ENCODE results near the gene KCNQ2.

KCNQ2 gene

DNA sequence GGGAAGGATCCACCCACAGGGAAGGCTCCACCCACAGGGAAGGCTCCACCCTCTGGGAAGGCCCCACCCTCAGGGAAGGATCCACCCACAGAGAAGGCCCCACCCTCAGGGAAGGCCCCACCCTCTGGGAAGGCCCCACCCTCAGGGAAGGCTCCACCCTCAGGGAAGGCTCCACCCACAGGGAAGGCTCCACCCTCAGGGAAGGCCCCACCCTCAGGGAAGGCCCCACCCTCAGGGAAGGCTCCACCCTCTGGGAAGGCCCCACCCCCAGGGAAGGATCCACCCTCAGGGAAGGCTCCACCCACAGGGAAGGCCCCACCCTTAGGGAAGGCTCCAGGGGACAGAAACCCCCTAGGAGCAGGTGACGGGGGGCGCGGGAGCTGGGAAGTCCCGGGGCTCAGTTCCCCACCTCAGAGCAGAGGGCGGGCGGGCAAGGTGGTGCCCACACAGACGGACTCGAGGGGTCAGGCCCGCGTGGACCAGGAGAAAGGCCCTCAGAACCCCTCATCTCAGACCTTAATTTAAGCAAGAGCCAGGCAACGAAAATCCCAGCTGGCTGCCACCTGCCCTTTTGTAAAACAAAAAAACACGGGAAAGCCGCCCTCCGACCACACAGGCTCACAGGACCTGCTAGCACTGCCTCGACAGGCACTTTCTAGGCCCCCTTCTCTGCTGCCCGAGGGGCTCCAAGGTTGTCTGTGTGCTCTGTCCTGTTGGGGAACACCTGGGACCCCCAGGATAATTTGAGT, 39.7 kb downstream of the KCNQ2 start:
- DNase-seq, result peak in 1 of 2 experiments; percentile 61

- DNase-seq, result no peak
Measured at GRCh38 chr20:63431944-63432343, 40.5 kb downstream of the KCNQ2 start.

- DNase-seq, result no peak
Measured at GRCh38 chr20:63430891-63431290, 41.6 kb downstream of the KCNQ2 start.

DNA sequence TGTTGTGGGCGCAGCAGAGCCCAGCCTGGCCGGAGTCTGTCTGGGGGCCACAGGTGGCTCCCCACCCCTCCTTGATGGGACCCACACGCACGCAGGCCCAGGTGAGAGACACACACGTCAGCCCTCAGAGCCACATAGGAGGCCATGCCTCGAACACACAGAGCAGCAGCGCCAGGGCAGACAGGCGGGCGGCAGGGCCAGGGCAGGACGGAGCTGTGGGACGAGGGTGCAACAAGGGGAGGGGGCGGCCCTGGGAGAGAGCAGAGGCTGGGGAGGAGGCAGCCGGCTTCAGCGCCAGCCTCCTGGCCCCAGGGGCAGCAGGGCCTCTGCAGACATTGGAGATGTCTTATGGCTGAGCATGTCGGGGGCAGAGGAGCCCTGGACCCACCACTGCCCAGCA, 42.5 kb downstream of the KCNQ2 start:
- DNase-seq, result no peak

- no peak for DNase-seq
Measured at GRCh38 chr20:63428906-63429575, 43.4 kb downstream of the KCNQ2 start.

GRCh38 chr20:63427724-63428330, 44.6 kb downstream of the KCNQ2 start:
- DNase-seq, result no peak

GRCh38 chr20:63427206-63427605, 45.2 kb downstream of the KCNQ2 start:
- DNase-seq, result no peak

GRCh38 chr20:63425846-63426485, 46.5 kb downstream of the KCNQ2 start:
- peak in 1 of 2 experiments; percentile 58 for DNase-seq

DNA sequence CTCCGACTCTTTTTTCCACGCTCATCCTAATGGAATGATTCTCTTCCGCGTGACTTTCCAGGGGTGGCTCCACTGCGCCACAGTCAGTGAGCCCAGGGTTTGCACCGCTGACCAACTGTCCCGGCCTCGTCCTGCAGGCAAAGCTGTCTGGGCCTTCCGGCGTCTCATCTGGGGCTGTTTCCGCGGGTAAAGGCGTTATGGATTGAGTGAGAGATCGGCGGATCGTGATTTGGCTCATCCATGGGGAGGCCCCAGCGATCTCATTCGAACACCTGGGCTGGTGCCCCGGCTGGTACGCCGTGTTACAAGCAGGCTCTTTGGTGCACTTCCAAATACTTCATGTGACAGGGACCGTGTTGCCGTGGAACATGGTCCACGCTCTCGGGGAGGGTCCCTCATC, 47.8 kb downstream of the KCNQ2 start:
- DNase-seq, result no peak

DNA sequence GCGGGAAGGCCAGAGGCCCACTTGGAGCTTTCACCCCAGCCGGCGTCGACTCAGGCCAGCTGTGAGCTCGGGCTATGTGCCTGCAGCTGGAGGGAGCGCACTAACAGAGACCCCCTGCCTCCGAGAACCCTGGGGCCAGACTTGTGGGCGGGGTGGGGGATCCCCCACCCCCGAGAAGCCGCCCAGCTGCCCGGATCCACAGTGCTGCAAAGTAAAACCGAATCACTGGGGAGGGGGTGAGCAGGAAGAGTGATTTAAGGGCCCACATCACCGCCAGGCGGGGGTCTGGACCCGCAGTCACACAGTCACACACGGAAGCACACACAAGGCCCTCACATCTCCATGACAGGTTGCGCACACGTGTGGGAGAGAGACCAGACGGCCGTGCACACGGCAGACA, 48.7 kb downstream of the KCNQ2 start:
- no peak for DNase-seq

GRCh38 chr20:63422653-63423052, 49.8 kb downstream of the KCNQ2 start:
- no peak for DNase-seq

DNA sequence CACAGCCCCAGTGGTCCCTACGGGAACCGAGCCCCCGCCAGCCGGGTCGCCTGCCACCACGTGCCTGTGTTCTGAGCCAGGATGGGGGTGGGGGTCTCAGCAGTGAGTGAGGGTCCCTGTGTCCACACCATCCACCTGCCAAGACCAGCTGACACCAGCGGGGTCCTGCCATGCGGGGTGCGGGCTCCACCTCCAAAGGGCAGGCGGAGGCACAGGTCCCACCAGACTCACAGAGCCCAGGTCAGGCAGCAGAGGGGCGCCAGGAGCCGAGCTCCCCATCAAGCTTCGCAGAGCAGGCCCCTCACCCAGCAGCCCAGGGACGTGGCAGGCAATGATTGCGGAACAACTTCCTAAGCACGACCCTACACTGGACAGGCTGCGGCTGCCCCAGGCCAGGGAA, 50.5 kb downstream of the KCNQ2 start:
- DNase-seq, result no peak

DNA sequence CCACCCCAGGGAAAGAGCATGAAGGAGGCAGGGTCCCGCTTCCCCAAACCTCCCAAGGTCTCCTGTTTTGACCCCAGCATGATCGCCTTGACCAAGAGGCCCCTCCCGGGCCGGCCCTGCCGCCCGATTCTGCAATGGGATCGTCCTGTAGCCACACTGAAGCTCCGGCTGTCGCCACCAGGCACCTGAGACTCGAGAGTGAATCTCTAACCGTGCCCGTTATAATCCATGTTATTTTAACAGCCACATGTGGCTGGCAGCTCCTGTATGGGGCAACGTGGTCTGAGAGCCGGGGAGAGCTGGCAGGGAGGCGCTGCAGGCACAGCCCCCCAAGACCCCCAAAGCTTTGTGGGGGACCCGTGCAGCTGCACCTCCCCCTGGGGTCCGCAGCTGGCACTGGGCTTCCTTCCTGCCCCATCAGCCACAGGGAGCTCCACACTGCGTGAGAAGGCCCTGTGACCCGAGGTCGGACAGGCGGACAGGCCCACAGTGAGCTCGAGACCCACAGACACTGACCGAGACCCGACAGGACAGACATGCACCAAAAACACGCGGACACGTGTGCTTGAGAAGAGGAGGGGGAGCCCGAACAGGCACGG, 51.3 kb downstream of the KCNQ2 start:
- no peak for DNase-seq

DNA sequence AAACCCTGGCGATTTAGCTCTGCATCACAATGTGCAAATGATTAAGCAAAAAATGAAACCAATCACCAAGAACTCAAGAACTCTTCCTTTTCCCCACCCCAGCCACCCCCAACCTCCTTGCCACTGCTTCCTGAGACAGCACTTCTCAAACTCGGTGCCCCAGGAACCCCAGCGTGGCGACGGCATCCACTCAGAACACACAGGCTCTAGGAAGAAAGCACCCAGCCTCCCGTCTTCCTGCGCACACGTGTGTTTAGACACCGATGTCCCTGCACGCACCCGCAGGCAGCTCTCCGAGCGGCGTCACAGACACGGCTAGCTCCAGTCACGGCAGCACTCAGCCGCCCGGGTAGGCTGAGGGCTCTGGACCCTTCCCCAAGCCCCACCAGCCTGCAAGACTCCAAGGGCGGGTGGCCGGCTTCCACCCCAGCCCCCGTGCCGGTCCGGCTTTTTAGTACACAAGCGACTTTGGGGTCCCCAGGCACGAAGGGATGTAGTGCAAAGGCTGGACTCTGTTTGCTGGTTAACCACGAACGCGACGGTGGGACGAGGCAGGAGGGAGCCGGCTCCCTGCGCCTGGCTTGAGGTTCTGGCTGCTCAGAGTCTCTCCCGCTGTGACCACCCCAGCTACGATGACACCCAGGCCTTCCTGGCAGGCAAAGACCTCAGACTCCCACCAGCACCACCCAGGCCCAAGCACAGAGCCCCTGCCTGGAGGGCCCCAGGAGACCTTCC, 51.9 kb downstream of the KCNQ2 start:
- peak in 1 of 2 experiments; percentile 59 for DNase-seq

DNA sequence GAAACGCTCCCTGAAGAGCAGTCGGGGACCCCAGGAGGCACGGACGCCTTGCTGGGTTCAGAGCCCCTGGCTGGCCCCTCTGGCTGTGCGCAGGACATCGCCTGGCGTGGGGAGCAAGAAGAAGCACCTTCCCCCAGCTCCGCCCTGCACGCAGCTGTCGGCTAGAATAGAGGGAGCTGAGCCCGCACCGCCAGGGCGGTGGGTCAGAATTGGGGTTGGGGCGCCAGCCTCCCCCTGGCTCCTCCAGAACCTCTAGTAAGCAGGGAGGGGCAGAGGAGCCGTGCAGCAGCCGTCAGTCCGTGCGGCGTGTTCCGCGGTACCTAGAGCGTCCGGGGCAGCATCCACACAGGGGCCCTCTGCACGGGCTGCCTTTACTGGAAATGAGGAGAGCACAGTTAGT, 53.2 kb downstream of the KCNQ2 start:
- DNase-seq, result no peak

DNA sequence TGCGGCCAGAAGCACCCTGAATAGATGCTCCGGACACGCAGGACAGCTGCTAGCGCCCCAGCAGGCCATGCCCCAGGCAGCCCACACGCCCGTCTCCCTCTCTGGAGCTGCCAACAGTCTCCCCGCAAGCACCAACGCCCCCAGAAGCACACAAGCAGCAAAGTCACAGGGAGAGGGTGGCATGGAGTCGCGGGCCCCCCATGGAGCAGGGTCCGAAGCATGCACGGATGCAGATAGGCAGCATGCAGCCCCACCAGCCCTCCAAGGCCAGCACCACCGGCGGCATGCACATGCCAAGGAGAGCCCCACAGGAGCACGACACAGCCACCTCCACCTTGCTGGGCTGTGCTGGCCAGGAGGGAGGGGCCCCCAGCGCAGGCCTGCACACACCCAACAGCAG, 53.8 kb downstream of the KCNQ2 start:
- DNase-seq, result no peak

GRCh38 chr20:63417738-63418120, 54.7 kb downstream of the KCNQ2 start:
- no peak for DNase-seq

DNA sequence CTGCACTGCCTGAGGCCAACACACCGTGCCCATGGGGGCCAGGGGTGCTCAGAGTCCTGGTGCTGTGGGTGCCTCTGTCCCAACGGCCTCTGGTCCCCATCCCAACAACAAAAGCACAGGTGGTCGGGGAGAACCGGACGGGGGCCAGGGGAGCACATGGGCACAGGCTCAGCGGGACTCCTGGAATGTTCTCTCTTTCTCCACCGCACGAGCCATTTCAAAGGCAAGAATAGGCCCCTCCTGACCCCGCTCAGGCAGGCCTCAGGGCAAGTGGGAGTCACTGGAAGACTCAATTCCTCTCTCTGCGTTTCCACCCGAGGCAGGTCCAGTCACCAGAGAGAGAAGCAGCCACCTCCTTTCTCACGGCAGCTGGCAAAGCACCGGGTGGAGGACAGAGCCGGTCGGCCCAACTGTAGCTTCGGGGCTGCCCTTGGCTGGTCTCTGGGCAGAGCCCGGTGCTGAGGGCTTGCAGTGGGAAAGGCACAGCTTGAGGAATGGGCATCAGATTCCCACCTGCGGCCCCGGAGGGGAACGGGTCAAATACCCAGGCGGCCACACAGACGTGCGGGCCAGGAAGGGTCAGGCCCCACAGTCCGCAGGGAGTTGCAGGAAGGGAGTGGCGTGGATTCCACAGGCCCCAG, 55.2 kb downstream of the KCNQ2 start:
- DNase-seq, result no peak

GRCh38 chr20:63416631-63417030, 55.8 kb downstream of the KCNQ2 start:
- no peak for DNase-seq

DNA sequence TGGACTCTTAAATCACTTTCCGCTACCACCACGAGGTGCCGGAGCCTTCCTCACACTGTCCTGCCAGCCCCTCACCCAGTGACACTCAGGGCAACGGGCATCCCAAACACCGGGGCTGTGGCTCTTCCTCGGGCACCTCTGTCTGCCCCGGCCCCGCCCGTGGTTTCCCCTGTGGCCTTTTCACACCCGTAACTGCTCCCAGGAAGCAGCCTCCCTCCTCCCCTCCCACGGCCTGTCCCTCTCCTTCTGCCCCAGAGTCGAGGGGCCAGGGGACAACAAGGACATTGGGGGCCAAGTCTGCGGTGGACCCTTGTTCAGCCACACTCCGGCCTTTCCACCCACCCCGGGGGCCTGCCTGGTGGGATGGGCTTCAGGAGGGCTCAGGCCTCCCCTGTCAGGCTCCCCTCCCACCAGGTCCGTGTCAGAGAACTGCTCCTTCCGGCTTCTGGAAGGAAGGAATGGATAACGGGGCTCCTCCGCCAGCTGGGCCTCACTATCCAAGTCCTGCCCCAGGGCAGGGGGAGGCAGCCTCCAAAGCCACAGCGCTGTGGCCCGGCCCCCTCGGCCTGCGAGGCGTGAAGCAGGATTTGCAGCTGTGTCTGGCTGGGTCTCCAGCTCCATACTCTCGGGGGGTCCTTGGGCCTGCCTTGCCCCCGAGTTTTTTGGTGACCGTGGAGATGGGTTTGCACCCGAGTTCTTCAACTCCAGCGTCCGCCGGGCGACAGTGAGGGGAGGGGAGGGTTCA, 56.6 kb downstream of the KCNQ2 start:
- no peak for DNase-seq

DNA sequence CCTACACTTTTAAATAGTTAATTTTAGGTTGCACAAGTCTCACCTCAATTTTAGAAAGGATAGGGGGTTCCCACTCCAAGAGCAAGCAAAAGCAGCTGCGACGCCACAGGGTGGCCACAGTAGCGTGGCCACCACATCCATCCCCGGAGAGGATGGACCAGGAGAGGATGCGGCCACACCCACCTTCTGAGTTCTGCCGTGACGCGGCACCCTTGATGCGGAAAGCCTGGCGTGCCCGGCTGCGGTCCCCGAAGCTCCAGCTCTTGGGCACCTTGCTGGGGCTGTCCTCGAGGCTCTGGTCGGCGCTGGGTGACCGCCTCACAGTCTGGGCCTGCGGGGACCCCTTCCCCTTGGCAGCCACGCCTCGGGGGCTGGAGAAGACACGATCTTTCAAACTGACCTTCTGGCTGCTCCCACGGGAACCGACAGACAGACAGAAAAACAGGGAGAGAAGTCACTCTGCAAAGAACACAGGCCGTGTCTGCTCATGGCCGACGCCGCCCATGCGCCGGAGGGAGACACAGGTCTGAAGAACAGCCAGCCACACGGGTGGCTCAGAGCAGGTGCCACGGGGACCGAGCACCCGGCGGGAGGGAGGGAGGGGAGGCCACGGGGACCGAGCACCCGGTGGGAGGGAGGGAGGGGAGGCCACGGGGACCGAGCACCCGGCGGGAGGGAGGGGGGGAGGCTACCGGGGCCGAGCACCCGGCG, 57.6 kb downstream of the KCNQ2 start:
- DNase-seq, result no peak

All from NCI-H526 (cell line).